GM12874 (cell line): ENCODE results near the gene HOOK2.

Experiments used
- CTCF ChIP-seq: IDR thresholded peaks from 2 replicates; pipeline ENCODE4 v1.5.1; 2011; ENCODE audit warnings: low read depth, mild to moderate bottlenecking, control low read depth, low read length, moderate library complexity; ENCODE audit not compliant: insufficient read depth

The HOOK2 gene

GRCh38 chr19:12794196-12794941 lies 19.0 kb upstream of the HOOK2 start:
- TF ChIP-seq CTCF, result no peak

GRCh38 chr19:12793290-12794195 lies 18.2 kb upstream of the HOOK2 start:
- TF ChIP-seq CTCF, result no peak

GRCh38 chr19:12792853-12793289 lies 17.5 kb upstream of the HOOK2 start:
- no peak for TF ChIP-seq CTCF

- TF ChIP-seq CTCF, result no peak
Observed at GRCh38 chr19:12792051-12792852, 16.9 kb upstream of the HOOK2 start.

GRCh38 chr19:12791345-12792050 lies 16.1 kb upstream of the HOOK2 start, which contains the start of gene JUNB:
JUNB (plus strand) TSS chr19:12791486; CDS start chr19:12791772, 286 bp downstream.
- no peak for TF ChIP-seq CTCF

- no peak for TF ChIP-seq CTCF
Observed at GRCh38 chr19:12790628-12791344, 15.4 kb upstream of the HOOK2 start.
